Measurements from ENCODE around the gene ZNF10.

Gene ZNF10

DNA sequence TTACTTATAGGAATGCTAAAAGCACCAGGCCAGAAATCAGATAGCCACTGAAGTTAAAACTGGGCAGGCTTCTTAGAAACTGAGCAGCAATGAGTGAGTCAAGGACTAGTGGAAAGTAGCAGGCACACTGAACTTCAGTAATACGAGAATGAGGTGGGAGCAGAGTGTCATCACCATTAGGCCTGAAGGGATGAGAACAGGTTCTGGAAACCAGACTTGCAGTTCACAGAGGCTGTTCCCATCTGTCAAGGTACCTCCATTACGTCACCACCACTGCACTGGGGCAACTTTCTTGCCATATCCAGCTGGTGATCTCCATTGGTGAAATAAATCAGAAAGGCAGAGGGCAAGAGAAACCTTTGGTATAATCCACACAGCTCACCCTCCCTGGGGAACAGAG lies 15.6 kb downstream of the ZNF10 start:
- ATAC-seq = no peak
- TF ChIP-seq GLIS3 (CRISPR knock-in tag; IDR thresholded peaks at IDR 0.05) (no peak), ZNF565 (CRISPR knock-in tag; conservative IDR thresholded peaks at IDR 0.05; ENCODE audit: low read depth) (no peak), CSDC2 (CRISPR knock-in tag; IDR thresholded peaks at IDR 0.05) (no peak), ZNF8 (CRISPR knock-in tag; IDR thresholded peaks at IDR 0.05) (no peak), ISL1 (CRISPR knock-in tag; IDR thresholded peaks at IDR 0.05) (no peak), TOX (CRISPR knock-in tag; IDR thresholded peaks at IDR 0.05; ENCODE audit: borderline replicate concordance) (no peak), RARB (CRISPR knock-in tag; IDR thresholded peaks at IDR 0.05) (no peak), ZC3H10 (CRISPR knock-in tag; IDR thresholded peaks at IDR 0.05) (no peak), ARNTL (CRISPR knock-in tag; IDR thresholded peaks at IDR 0.05; ENCODE audit: borderline replicate concordance, low read depth) (no peak), TCF4 (CRISPR knock-in tag; IDR thresholded peaks at IDR 0.05; ENCODE audit: borderline replicate concordance) (no peak), OSR1 (CRISPR knock-in tag; IDR thresholded peaks at IDR 0.05) (no peak)
- TF ChIP-seq, protein P1, sequence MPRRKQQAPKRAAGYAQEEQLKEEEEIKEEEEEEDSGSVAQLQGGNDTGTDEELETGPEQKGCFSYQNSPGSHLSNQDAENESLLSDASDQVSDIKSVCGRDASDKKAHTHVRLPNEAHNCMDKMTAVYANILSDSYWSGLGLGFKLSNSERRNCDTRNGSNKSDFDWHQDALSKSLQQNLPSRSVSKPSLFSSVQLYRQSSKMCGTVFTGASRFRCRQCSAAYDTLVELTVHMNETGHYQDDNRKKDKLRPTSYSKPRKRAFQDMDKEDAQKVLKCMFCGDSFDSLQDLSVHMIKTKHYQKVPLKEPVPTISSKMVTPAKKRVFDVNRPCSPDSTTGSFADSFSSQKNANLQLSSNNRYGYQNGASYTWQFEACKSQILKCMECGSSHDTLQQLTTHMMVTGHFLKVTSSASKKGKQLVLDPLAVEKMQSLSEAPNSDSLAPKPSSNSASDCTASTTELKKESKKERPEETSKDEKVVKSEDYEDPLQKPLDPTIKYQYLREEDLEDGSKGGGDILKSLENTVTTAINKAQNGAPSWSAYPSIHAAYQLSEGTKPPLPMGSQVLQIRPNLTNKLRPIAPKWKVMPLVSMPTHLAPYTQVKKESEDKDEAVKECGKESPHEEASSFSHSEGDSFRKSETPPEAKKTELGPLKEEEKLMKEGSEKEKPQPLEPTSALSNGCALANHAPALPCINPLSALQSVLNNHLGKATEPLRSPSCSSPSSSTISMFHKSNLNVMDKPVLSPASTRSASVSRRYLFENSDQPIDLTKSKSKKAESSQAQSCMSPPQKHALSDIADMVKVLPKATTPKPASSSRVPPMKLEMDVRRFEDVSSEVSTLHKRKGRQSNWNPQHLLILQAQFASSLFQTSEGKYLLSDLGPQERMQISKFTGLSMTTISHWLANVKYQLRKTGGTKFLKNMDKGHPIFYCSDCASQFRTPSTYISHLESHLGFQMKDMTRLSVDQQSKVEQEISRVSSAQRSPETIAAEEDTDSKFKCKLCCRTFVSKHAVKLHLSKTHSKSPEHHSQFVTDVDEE (CRISPR knock-in tag; IDR thresholded peaks at IDR 0.05) = no peak
- TF ChIP-seq, protein P2, sequence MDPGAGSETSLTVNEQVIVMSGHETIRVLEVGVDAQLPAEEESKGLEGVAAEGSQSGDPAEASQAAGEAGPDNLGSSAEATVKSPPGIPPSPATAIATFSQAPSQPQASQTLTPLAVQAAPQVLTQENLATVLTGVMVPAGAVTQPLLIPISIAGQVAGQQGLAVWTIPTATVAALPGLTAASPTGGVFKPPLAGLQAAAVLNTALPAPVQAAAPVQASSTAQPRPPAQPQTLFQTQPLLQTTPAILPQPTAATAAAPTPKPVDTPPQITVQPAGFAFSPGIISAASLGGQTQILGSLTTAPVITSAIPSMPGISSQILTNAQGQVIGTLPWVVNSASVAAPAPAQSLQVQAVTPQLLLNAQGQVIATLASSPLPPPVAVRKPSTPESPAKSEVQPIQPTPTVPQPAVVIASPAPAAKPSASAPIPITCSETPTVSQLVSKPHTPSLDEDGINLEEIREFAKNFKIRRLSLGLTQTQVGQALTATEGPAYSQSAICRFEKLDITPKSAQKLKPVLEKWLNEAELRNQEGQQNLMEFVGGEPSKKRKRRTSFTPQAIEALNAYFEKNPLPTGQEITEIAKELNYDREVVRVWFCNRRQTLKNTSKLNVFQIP (CRISPR knock-in tag; IDR thresholded peaks at IDR 0.05; ENCODE audit: borderline replicate concordance, low read depth) = no peak
- TF ChIP-seq, protein P3, sequence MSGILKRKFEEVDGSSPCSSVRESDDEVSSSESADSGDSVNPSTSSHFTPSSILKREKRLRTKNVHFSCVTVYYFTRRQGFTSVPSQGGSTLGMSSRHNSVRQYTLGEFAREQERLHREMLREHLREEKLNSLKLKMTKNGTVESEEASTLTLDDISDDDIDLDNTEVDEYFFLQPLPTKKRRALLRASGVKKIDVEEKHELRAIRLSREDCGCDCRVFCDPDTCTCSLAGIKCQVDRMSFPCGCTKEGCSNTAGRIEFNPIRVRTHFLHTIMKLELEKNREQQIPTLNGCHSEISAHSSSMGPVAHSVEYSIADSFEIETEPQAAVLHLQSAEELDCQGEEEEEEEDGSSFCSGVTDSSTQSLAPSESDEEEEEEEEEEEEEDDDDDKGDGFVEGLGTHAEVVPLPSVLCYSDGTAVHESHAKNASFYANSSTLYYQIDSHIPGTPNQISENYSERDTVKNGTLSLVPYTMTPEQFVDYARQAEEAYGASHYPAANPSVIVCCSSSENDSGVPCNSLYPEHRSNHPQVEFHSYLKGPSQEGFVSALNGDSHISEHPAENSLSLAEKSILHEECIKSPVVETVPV (CRISPR knock-in tag; IDR thresholded peaks at IDR 0.05) = no peak

DNA sequence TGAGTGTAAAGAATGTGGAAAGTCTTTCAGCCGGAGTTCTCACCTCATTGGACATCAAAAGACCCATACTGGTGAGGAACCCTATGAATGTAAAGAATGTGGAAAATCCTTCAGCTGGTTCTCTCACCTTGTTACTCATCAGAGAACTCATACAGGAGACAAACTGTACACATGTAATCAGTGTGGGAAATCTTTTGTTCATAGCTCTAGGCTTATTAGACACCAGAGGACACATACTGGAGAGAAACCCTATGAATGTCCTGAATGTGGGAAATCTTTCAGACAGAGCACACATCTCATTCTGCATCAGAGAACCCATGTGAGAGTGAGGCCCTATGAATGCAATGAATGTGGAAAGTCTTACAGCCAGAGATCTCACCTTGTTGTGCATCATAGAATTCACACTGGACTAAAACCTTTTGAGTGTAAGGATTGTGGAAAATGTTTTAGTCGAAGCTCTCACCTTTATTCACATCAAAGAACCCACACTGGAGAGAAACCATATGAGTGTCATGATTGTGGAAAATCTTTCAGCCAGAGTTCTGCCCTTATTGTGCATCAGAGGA lies 25.8 kb downstream of the ZNF10 start:
- no peak for ATAC-seq
- TF ChIP-seq SNAI2 (CRISPR knock-in tag; IDR thresholded peaks at IDR 0.05) = no peak
- TF ChIP-seq, protein P4, sequence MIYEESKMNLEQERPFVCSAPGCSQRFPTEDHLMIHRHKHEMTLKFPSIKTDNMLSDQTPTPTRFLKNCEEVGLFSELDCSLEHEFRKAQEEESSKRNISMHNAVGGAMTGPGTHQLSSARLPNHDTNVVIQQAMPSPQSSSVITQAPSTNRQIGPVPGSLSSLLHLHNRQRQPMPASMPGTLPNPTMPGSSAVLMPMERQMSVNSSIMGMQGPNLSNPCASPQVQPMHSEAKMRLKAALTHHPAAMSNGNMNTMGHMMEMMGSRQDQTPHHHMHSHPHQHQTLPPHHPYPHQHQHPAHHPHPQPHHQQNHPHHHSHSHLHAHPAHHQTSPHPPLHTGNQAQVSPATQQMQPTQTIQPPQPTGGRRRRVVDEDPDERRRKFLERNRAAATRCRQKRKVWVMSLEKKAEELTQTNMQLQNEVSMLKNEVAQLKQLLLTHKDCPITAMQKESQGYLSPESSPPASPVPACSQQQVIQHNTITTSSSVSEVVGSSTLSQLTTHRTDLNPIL (CRISPR knock-in tag; IDR thresholded peaks at IDR 0.05; ENCODE audit: low read depth) = no peak

DNA sequence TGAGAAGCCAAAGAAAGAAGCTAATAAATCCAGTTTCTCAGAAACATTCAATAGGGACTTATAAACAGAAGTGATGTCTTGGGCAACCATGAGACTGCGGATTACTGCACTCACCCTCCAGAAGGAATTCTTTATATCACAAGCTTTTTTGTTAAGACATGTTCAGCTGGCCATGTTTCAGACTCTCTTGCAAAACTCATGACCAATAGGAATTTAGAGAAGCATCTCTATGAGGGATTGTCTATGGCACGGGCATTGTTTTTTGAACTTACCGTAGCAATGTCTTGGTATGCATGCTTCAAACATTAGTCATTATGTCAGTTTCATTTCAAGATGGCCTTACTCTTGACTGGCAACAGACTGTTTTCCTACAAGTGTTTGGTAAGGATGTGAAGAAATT lies 35.3 kb downstream of the ZNF10 start:
- no peak for TF ChIP-seq GLIS3 (CRISPR knock-in tag; IDR thresholded peaks at IDR 0.05)
- TF ChIP-seq ZC3H10 (CRISPR knock-in tag; IDR thresholded peaks at IDR 0.05) = no peak
- no peak for TF ChIP-seq ZNF8 (CRISPR knock-in tag; IDR thresholded peaks at IDR 0.05)
- no peak for TF ChIP-seq ISL1 (CRISPR knock-in tag; IDR thresholded peaks at IDR 0.05)
- no peak for ATAC-seq

DNA sequence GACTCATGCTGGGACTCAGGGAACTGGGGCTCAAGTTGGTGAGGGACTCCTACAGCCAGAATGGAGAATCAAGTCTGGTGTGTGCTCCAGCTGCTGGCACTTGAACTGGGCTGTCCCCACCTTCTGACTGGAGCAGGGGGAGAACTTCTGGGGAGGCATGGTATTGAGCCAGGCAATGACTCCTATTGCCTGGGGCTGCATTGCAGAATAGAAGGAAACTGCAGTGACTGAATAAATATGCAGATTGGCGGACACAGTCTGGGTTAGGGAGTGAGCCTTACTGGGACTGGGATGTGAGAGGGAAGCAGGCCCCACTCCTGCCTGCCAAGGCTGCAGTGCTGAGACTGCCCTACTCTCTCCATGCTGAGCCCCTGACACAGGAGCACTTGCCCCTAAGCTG lies 42.1 kb downstream of the ZNF10 start:
- TF ChIP-seq, protein P3 (CRISPR knock-in tag; IDR thresholded peaks at IDR 0.05) = no peak
- TF ChIP-seq ZC3H10 (CRISPR knock-in tag; IDR thresholded peaks at IDR 0.05) = no peak
- TF ChIP-seq OSR1 (CRISPR knock-in tag; IDR thresholded peaks at IDR 0.05) = no peak
- TF ChIP-seq GLIS3 (CRISPR knock-in tag; IDR thresholded peaks at IDR 0.05) = no peak
- no peak for TF ChIP-seq ZNF565 (CRISPR knock-in tag; conservative IDR thresholded peaks at IDR 0.05; ENCODE audit: low read depth)
- no peak for TF ChIP-seq TOX (CRISPR knock-in tag; IDR thresholded peaks at IDR 0.05; ENCODE audit: borderline replicate concordance)
- no peak for TF ChIP-seq ZNF8 (CRISPR knock-in tag; IDR thresholded peaks at IDR 0.05)
- no peak for TF ChIP-seq BACH2 (CRISPR knock-in tag; IDR thresholded peaks at IDR 0.05; ENCODE audit: borderline replicate concordance)
- no peak for TF ChIP-seq RARB (CRISPR knock-in tag; IDR thresholded peaks at IDR 0.05)
- no peak for TF ChIP-seq ARNTL (CRISPR knock-in tag; IDR thresholded peaks at IDR 0.05; ENCODE audit: borderline replicate concordance, low read depth)
- TF ChIP-seq SNAI2 (CRISPR knock-in tag; IDR thresholded peaks at IDR 0.05) = no peak
- TF ChIP-seq, protein P5, sequence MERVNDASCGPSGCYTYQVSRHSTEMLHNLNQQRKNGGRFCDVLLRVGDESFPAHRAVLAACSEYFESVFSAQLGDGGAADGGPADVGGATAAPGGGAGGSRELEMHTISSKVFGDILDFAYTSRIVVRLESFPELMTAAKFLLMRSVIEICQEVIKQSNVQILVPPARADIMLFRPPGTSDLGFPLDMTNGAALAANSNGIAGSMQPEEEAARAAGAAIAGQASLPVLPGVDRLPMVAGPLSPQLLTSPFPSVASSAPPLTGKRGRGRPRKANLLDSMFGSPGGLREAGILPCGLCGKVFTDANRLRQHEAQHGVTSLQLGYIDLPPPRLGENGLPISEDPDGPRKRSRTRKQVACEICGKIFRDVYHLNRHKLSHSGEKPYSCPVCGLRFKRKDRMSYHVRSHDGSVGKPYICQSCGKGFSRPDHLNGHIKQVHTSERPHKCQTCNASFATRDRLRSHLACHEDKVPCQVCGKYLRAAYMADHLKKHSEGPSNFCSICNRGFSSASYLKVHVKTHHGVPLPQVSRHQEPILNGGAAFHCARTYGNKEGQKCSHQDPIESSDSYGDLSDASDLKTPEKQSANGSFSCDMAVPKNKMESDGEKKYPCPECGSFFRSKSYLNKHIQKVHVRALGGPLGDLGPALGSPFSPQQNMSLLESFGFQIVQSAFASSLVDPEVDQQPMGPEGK (CRISPR knock-in tag; IDR thresholded peaks at IDR 0.05; ENCODE audit: borderline replicate concordance) = no peak
- TF ChIP-seq ZFP30 (CRISPR knock-in tag; IDR thresholded peaks at IDR 0.05) = no peak
- TF ChIP-seq, protein P4 (CRISPR knock-in tag; IDR thresholded peaks at IDR 0.05; ENCODE audit: low read depth) = no peak
- TF ChIP-seq ISL1 (CRISPR knock-in tag; IDR thresholded peaks at IDR 0.05) = no peak
- no peak for TF ChIP-seq ZNF70 (CRISPR knock-in tag; IDR thresholded peaks at IDR 0.05)
- no peak for TF ChIP-seq ESRRG (CRISPR knock-in tag; IDR thresholded peaks at IDR 0.05)
- TF ChIP-seq ZFP3 (CRISPR knock-in tag; IDR thresholded peaks at IDR 0.05) = no peak
- ATAC-seq = no peak
